T-helper 22 cell (primary cell): ENCODE results near the gene S100B.

Source experiments
- DNase-seq: peaks from one replicate; pipeline ENCODE4 v3.0.0-alpha.2; 2020; ENCODE audit warnings: low read depth

The S100B gene

GRCh38 chr21:46559291-46559983 lies 45.4 kb downstream of the S100B start:
- DNase-seq: peak; percentile 17

DNA sequence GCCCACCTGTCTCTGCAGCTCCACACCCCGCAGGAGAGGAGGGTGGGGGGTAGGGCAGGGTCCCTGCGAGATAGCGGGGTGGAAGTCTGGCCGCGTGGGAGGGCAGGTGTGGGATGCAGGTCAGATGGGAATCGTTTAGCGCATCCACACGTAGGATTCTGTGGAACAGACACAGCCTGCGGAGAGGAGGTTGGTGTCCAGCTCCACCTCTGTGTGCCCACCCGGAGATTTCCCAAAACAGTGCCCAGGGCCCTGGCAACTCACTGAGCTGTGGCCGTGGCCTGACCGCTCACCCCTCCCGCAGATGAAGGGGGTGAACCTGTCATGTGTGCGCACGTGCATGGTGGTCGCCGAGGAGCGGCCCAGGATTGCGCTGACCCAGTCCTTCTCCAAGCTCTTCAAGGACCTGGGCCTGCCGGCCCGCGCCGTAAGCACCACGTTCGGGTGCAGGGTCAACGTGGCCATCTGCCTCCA lies 46.9 kb downstream of the S100B start:
- DNase-seq: no peak

DNA sequence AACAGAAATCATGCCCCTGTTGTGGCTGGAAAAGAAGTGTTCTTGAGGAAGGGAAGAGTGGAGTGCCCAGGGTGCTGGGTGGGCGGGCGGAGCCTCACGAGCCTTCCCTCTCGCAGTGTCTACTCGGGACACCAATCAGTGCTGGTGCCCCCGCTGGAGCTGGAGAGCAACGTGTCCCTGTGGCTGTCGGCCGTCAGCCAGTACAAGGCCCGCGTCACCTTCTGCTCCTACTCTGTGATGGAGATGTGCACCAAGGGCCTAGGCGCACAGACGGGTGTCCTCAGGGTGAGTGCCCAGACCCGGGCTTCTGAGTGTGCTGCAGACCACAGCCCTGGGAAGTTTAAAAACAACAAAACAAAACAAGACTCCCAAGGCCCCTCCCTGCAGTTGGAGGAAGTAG lies 47.4 kb downstream of the S100B start:
- DNase-seq: no peak

- no peak for DNase-seq
Measured at GRCh38 chr21:46556802-46557201, 48.1 kb downstream of the S100B start.

GRCh38 chr21:46555678-46556077 lies 49.2 kb downstream of the S100B start:
- DNase-seq: no peak

DNA sequence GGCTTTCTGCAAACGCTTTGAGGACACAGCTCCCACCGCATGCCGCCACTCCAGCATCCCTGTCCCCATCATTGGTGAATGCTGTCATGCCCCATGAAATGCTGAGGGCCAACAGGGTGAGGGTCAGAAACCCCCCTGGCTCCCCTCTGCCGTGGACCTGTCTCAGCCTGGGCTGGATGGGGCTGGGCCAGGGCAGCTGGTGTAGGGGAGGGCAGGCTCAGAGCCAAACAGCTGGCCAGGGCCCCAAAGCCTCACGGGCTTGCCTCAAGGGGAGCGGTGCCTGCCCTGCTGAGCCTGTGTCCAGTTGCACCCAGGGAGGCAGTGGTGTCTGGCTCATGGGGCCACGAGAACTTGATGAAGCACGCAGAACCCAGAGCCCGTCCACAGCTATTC lies 49.7 kb downstream of the S100B start:
- no peak for DNase-seq

DNA sequence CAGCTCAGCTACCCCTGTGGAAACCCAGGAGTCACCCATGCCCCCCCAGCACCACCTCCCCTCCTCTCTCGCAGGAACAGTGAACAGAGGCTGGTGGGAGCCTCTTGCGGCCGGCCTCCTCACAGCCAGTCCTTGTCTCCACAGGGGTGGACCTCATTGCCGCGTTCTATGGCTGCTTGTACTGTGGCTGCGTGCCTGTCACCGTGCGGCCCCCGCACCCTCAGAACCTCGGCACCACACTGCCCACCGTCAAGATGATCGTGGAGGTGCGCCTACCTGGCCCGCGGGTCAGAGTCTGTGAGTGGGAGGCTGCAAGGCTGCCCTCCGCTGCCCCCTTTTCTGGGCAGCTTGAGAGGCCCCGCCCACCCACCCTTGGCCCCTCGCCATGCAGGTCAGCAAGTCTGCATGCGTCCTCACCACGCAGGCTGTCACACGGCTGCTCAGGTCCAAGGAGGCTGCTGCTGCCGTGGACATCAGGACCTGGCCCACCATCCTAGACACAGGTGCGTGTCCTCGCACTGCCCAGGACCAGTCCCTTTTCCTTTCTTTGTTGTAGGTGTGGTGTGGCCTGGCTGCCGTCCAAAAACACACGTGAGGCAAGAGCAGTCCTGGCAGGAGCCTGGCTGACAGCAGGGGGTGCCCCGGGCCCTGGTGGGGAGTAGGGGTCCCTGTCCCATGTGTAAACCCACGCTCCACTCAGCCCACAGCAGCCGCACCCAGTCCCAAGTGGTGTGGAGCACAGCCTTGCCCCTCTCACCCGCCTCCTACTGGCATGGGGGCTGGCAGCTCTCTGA lies 50.3 kb downstream of the S100B start:
- no peak for DNase-seq

GRCh38 chr21:46553993-46554392 lies 50.9 kb downstream of the S100B start:
- no peak for DNase-seq

DNA sequence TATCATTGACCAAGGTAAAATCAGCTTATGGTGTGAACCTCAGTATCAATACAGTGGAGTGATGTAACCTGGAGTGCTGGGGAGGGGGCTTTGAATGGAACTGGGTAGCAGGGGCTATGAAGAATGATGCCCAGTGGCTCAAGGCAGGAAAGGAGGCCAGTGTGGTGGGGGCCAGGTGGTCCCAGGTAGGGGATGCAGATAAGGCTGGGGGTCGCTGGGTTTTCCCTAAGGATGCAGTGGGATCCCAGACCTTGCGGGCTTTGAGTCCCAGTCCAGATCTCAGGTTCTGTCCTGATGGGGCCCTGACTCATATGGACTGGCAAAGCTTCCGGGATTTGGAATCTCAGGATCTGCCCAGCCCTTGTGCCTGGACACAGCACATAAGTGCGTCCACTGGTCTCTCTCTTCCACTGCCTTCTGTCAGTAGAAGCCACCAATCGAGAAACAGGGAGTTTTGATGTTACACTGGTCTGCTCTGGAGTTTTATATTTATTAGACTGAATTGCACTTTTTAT lies 52.0 kb downstream of the S100B start:
- DNase-seq: no peak

- DNase-seq: no peak
Measured at GRCh38 chr21:46552274-46552673, 52.6 kb downstream of the S100B start.

GRCh38 chr21:46551636-46552241 lies 53.1 kb downstream of the S100B start:
- no peak for DNase-seq

GRCh38 chr21:46550116-46550941 lies 54.6 kb downstream of the S100B start:
- peak; percentile 34 for DNase-seq

GRCh38 chr21:46549650-46550049 lies 55.2 kb downstream of the S100B start:
- DNase-seq: no peak
